ENCODE data around the gene FBN1.

DNA sequence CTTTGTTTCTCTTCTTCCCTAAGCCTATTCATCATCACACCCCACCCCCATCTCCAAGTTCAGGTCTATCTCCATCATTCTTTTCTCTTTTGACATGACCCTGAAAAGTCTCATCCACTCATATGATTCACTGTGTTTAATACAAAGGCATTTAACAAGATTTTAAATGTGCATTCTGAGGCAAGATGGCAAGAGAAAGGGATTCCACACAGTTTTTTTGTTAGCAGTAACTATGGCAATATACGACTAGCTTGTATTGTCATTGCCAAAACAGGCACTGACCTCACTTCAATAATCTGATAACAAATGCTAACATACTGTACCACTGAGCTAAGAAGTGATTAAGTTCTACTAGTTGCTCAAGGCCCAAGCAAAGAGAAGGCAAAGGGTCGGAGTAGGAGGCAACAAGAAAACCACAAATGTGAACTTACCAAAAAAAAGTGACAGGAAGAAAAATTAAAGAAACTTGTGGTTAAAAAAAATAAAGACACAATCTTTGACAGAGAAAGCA is 53.2 kb downstream of the FBN1 start:
- TF ChIP-seq GABPA (IDR thresholded peaks at IDR 0.05; ENCODE audit: low read depth) (no peak), PRDM15 (CRISPR knock-in tag; IDR thresholded peaks at IDR 0.05) (no peak), CHD4 (IDR thresholded peaks at IDR 0.05) (no peak), EP300 (IDR thresholded peaks at IDR 0.05; ENCODE audit: borderline replicate concordance in 1 of 2, control insufficient read depth in 1 of 2, low read depth in 2 of 2, low read length in 2 of 2) (no peak), POLR2AphosphoS2 (IDR thresholded peaks at IDR 0.05; ENCODE audit: low read depth, low read length) (no peak), SREBF2 (IDR thresholded peaks at IDR 0.05; ENCODE audit: low read length) (no peak), FOXK2 (IDR thresholded peaks at IDR 0.05) (no peak), EZH2 (IDR thresholded peaks at IDR 0.05; ENCODE audit: borderline replicate concordance, control insufficient read depth, low read depth, low read length) (no peak), POLR2A (IDR thresholded peaks at IDR 0.05; ENCODE audit: low read depth, low read length) (no peak), ESRRA (IDR thresholded peaks at IDR 0.05; ENCODE audit: low read length) (no peak)
- TF ChIP-seq, protein P1, sequence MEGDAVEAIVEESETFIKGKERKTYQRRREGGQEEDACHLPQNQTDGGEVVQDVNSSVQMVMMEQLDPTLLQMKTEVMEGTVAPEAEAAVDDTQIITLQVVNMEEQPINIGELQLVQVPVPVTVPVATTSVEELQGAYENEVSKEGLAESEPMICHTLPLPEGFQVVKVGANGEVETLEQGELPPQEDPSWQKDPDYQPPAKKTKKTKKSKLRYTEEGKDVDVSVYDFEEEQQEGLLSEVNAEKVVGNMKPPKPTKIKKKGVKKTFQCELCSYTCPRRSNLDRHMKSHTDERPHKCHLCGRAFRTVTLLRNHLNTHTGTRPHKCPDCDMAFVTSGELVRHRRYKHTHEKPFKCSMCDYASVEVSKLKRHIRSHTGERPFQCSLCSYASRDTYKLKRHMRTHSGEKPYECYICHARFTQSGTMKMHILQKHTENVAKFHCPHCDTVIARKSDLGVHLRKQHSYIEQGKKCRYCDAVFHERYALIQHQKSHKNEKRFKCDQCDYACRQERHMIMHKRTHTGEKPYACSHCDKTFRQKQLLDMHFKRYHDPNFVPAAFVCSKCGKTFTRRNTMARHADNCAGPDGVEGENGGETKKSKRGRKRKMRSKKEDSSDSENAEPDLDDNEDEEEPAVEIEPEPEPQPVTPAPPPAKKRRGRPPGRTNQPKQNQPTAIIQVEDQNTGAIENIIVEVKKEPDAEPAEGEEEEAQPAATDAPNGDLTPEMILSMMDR (IDR thresholded peaks at IDR 0.05 in 2 of 3, conservative IDR thresholded peaks at IDR 0.05 in 1 of 3; ENCODE audit: control insufficient read depth in 2 of 3, extremely low read depth in 1 of 3, insufficient read depth in 1 of 3, low read depth in 3 of 3, low read length in 3 of 3): no peak
